Measurements from ENCODE around the gene ZCCHC17. TPM values are rescaled to one million over a fixed set of nuclear protein-coding genes. Genes with fewer than 3 reads are reported as not detected.

Gene ZCCHC17
- total RNA-seq, 4 donors from 2014 or later, result 20.4 to 23.5 (median 21.7) TPM

GRCh38 chr1:31361607-31362006 is 64.8 kb downstream of the ZCCHC17 start:
- no peak for TF ChIP-seq CTCF (IDR thresholded peaks at IDR 0.05; ENCODE audit: low read depth)

GRCh38 chr1:31362032-31362431 is 65.2 kb downstream of the ZCCHC17 start:
- no peak for TF ChIP-seq CTCF (IDR thresholded peaks at IDR 0.05; ENCODE audit: low read depth)

GRCh38 chr1:31364561-31365250 is 67.9 kb downstream of the ZCCHC17 start:
- TF ChIP-seq CTCF (IDR thresholded peaks at IDR 0.05; ENCODE audit: low read depth), result no peak

GRCh38 chr1:31366796-31367195 is 70.0 kb downstream of the ZCCHC17 start:
- TF ChIP-seq CTCF (IDR thresholded peaks at IDR 0.05; ENCODE audit: low read depth), result no peak

- TF ChIP-seq CTCF (IDR thresholded peaks at IDR 0.05; ENCODE audit: low read depth), result no peak
Measured at GRCh38 chr1:31368611-31369107, 71.8 kb downstream of the ZCCHC17 start.

GRCh38 chr1:31370021-31370420 is 73.2 kb downstream of the ZCCHC17 start:
- no peak for TF ChIP-seq CTCF (IDR thresholded peaks at IDR 0.05; ENCODE audit: low read depth)

GRCh38 chr1:31370565-31370964 is 73.7 kb downstream of the ZCCHC17 start:
- TF ChIP-seq CTCF (IDR thresholded peaks at IDR 0.05; ENCODE audit: low read depth), result no peak
